CD4-positive, alpha-beta T cell treated with Interleukin-12 subunit alpha and Interleukin-12 subunit beta, for 1 hour (primary cell): ENCODE data around the gene SMU1.

Source experiments
- DNase-seq: peaks from one replicate; pipeline ENCODE4 v3.0.0-alpha.2; 2020

Gene SMU1

DNA sequence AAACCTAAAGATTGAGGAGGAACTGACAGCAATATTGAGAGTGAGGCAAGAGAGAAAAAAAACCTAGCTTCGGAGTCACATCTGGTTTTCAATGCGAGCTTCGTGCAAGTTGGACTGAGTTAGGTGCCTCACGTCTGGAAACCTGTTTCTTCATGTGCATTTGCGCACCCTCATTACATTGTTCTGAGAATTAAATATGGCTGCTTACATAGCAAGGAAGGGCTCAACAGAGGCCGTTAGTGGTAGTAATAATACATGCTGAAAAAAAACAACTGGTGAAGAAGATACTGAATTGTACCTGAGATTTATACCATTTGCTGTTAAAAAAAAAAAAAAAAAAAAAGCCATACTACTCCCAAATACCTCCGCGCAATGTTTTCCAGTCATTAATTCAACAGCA is 32.8 kb downstream of the SMU1 start:
- DNase-seq, result no peak

DNA sequence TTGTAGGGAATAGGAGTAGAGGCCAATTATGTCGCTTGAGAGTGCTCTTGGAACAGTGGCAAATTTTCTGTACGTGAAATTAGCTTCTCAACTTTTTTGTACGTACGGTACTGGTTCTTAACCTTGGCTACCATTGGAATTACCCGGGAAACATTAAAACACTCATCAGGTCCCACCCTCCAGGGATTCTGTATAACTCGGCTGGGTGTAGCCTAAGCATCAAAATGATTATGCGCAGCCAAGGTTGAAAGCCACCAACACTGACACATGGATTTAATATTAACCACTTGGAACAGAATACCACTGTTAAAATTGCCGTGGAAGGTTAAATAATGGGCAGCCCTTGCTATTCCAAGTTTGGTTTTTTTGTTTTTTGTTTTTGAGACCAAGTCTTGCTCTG is 34.0 kb downstream of the SMU1 start:
- no peak for DNase-seq

DNA sequence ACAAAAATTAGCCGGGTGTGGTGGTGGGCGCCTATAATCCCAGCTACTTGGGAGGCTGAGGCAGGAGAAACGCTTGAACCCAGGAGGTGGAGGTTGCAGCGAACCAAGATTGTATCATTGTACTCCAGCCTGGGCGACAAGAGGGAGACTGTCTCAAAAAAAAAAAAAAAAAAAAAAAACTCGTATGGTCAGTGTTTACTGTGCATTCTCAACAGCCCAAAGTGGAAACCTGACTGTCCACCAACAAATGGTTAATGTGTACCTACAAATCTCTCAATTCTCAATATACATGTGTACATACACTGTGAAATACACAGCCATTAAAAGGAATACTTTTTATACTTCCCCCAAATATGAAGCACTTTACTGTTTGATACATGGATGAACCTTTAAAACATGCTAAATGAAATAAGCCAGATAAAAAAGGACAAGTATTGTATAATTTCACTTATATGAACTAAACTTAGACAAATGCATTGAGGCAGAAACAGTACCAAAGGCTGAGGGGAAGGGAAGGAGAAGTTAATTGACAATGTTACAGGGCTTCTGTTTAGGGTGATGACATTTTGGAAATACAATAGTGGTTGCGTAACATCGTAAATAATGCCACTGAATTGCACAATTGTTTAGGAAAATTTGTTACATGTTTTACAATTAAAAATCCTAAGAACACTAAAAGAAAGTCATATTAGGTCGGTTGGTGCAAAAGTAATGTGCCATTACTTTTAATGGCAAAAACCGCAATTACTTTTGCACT is 34.9 kb downstream of the SMU1 start:
- no peak for DNase-seq

DNA sequence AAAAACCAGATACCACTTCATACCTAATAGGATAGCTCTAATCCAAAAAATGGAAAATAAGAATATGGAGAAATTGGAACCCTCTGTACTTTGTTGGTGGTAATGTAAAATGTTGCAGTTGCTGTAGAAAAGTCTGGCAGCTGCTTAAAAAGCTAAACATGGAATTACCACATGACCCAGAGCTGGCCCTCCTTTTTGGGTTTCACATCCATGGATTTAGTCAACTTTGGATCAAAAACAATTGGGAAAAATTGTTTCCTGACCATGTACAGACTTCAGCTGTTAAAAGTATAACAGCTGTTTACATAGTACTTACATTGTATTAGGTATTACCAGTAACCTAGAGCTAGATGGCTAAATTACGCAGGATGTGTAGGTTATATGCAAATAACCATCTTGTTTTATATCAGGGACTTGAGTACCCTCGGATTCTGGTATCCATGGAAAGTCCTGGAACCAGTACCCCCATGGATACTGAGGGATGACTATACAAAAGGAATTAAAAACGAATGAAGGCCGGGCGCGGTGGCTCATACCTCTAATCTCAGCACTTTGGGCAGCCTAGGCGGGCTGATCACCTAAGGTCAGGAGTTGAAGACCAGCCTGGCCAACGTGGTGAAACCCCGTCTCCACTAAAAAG is 35.6 kb downstream of the SMU1 start:
- DNase-seq, result no peak

DNA sequence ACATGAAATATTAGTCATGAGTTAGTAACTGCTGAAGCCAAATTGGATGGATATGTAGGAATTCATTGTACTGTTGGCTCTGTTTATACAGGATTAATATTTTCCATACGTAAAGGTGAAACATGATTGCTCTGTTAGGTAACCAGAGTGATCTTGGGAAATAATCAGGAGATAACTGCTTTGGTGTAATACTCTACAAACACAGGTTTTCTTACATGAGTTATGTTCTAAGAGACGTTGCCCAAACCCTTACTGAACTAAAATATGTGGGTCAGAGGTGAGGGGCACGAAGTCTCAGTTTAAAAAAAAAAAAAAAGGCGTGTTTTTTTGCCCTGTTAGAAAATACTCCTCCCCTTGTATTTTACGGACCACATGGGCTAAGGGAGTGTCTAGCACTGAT is 43.6 kb downstream of the SMU1 start:
- DNase-seq, result no peak

DNA sequence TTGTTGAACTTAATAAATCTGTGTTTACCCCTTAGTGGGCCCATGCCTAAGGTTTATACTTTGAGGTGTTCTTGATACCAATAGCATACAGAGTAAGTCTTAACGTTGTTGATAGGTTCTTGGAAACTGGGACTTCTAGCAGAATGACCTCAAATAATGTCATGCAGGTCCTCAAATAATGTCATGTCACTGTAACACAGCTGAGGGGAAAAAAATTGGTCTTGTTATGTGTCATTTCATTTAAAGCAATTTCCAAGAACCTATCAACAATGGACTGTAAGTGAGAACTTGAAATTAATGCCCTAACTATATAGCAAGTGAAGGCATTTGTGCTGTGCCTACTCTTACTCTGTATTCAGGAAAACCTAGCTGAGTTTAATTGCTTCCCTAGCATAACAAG is 44.2 kb downstream of the SMU1 start:
- no peak for DNase-seq

DNA sequence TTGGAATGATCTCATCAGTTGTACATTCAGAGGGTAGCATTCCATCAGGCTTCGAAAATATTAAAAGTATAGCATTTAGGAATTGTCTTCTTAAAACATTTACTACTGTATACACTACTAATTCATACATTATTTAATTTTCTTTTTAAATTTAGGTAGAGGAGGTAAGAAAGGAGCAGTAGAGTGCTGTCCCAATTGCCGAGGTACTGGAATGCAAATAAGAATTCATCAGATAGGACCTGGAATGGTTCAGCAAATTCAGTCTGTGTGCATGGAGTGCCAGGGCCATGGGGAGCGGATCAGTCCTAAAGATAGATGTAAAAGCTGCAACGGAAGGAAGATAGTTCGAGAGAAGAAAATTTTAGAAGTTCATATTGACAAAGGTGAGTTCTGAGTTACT is 46.2 kb downstream of the SMU1 start:
- no peak for DNase-seq

DNA sequence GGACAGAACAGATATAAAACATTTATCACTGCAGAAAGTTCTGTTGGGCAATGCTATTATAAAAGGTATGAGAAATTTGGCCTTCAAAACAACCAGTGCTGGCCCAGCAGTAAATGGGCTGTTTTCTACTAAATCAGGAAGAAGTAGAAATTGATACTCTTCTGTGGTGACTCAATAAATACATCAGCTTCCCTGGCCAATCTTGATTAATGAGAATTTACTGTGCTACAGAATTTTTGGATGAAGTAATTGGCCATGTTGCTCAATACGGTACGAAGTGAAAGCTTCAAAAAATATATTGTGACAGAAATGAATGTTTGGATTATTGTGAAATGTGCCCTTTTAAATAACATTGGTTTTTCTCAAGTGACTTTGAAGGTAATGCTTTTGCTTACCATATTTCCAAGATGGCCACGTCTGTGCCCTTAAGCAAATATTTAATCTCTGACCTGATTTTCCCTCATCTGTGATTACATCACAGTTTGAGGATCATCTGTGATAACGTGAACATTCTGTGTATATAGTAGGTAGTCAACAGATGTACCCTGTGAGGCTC is 47.2 kb downstream of the SMU1 start:
- DNase-seq, result no peak

DNA sequence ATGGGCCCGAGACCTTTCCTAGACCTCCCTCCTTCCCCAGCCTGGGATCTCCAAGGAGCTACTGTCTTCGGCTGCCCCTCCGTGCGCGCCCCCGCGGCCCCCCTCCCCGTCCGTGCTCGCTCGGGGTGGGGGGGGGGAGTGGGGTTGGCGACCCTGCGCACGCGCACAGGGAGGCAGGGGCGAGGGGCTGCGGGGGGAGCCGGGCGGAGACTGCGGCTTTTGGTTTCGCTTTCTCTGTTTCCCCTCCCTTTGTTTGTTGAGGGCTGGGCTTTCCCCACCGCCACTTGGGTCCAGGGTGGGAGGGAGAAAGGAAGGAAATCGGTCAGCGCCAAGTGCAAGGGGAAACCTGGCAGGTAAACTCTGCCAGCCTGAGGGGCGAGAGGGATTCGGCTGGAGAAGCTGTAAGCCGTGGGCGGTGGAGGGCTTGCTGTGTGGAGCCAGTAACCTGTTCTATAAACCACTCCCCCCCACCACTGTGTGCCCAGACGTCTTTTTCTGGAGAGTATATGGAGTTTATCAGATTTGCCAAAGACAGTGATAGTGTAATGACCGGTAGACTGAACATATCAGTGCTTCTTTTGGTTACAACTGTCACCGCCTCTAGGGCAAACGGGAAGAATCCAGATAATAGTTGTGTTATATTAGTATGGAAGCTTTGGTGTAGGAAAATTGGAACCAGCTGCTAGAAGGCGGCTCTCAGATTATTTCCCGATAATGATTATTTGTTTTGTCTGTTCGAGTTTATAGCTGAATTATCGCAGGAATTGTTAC is 50.7 kb downstream of the SMU1 start:
- DNase-seq, result peak; percentile 90

DNA sequence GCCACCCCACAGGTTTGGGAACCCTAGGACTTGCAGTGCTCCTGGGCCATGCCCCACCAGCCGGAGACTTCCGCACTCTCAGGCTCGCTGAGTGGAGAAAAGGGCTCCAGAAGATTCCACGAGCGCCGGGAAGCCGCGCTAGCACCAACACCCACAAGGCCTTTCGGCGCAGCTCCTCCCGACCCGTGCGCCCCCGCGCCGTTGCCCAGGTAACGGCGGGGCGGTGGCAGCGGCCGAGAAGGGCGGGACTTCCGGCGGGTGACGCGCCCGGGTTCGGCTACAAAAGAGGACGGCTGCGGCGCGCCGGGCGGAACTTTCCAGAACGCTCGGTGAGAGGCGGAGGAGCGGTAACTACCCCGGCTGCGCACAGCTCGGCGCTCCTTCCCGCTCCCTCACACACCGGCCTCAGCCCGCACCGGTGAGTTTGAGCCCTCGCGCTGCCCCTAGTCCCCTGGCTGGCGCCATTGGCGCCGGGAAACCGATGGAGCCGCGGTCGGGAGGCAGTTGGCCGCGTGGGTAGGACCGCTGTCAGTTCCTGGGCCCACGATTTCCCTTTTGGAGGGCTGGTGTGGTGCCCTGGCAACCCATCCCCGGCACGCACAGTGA is 51.4 kb downstream of the SMU1 start, which contains the start of gene DNAJA1:
TSS of gene DNAJA1 (plus strand) at position 308 of the 606 bp plus-strand sequence. CDS start 1,212 bp downstream, outside the sequence.
- peak; percentile 97 for DNase-seq

DNA sequence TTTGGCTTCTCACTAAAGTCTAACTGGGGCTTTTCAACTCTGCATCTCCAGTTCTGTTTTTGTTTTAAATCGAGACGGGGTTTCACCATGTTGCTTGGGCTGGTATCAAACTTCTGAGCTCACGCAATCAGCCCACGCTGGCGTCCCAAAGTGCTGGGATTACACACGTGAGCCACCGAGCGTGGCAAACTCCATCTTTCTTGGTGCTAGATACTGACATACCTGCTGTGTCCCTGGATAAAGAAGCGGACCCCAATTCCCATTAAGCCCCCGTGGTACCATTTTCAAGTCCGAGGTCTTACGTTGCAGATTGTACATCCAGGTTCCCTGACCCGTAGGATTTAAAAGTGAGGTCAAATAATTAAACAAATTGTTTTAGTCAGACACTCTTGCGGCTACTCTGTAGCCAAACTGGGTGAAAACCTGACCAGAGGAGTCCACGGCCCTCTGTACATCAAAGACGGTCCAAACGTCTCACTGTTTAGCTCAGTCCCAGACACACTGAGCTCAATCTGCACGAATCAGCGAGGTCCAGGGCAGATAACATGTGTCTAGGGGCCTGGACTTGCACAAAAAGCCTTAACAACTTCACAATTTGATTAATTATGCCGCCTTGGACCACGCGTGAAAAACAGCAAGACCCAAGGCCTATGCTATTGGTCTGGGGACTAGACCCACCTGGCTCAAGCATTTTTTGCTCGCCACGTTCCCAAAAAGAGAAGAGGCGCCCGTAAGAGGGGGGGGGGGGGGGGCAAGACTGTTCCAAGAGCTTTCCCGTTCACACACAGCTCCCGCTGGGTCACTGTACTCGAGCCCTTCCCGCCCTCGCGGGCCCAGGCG is 52.1 kb downstream of the SMU1 start:
- DNase-seq, result no peak

DNA sequence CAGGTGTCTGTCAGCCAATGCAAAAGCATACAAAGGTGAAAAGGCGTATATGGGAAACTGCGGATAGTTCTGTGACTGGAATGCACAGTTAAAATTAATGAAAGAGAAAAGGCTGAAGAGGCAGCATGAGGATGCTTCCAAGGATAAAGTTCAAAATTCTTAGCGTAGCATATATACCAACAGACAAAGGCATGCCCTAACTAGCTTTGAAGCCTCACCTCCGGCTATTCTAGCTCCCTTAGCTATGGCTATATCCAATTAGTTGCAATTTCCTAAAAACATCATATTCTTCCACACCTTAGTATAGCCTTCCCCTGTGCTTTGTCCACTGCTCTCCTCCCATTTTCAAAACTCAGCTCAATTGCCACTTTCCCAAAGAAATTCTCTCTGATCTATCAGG is 52.8 kb downstream of the SMU1 start:
- no peak for DNase-seq

DNA sequence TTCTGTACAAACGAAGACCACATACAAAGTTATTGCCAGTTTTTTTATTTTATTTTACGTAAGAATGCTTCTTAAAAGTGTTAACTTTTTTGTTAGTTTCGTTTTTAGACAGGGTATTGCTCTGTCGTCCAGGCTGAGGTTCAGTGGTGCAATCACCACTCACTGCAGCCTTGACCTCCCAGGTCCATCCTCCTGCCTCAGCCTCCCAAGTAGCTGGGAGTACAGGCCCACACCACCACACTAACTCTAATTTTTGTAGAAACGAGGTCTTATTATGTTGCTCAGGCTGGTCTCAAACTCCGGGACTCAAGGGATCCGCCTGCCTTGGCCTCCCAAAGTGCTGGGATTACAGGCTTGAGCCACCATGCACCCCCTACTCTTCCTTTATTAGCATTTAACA is 53.7 kb downstream of the SMU1 start:
- DNase-seq, result no peak

DNA sequence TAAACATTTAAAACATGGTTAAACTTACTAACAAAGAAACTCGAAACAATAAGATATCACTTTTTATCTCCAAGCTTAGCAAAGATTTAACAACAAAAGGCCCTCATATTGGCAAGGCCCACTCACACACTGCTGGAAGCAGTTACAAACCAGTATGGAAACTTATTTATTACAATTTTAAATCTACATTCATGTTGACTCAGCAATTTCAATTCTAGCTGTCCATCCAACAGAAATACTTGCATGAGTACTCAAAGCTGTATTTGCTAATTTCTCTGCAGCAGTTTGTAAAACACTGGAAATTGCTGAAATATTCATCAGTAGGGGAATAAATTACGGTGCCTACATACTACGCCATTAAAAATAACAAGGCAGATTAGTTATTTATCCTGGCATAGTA is 54.2 kb downstream of the SMU1 start:
- DNase-seq, result no peak

DNA sequence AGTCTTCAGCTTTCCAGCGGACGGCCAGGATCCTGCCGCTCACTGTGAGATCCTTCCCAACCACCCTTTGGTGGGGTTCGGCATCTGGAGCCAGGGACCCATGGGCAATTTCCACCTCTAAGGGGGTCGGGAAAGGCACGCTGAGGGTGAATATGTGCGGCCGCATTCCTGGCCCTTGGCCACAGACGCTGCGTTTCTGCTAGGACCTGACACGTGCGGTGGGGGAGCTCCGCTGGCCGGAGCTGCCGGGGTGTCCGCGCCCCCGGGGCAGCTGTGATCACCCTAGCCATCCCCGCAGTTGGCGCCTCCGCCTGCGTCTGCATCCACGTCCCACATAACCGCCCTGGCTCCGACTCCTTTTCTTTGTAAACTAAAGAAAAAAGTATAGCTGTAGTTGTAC is 56.7 kb downstream of the SMU1 start:
- no peak for DNase-seq

DNA sequence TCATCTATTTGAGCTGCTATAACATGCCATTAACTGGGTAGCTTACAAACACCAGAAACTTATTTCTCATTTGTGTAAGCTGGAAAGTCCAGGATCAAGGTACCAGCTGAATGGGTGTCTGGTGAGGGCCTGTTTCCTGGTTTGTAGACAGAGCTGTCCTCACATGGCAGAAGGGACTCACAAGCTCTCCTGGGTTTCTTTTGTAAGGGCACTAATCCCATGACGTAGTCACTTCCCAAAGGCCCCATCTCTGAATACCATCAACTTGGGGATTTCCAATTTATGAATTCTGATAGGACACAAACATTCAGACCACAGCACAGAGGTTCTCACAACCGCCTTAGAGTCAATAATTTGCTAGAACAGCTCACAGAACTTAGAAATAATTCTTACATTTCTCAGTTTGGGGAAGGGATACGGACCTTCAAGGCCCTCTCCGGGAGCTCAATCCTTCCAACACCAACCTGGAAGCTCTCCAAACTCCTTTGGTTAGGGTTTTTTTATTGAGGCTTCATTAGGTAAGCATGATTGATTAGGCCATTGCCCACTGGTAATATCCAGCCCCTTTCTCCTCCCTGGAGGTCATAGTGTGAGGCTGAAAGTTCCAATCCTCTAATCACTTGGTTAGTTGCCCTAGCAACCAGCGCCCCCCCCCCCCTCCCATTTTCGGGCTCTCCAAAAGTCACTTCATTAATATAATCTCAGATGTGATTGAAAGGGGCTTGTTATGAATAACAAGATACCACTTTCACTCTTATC is 59.0 kb downstream of the SMU1 start:
- DNase-seq, result no peak

DNA sequence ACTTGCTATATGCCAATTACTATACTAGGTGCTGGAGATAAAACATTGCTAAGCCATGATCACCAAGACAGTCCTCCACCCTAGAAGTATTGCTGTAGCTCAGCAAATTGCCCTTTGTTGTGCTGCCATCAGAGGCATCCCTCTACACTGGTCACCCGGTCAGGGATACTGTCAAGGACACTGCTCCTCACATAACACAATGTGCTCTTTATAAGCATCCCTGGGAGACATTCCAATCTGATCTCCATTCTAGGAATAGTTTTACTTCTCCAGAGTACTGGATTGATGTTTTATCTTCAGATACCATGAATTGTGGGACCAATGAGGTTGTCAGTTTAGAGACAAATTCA is 61.8 kb downstream of the SMU1 start:
- no peak for DNase-seq

DNA sequence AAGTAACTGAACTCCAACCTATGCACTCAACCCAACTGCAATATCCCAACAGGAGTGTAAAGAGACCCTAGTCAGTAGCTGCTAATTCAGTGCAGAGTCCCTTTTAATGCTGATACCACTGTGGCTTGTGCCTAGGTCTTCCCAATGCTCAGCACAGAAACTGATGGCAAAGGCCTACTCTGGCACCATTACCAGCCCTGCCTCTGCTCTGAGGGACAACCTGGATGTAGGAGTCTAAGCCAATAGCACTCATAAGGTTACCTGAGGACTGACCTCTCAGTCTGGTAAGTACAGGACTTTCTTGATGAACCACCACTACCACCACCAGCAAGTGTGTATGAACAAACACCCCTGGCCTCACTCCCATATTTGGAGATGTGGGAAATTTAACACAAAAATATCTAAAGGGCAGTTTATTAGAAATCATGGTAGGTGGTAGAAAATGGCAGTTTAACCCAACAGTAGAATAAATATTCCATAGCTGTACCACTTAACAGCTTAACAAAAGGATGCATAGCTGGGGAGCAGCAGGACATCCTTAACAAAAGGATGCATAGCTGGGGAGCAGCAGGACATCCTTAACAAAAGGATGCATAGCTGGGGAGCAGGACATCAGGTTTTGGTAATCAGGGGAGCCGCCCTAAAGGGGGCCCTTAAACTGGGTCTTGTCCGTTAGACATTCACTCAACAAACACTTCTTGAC is 62.4 kb downstream of the SMU1 start:
- no peak for DNase-seq

DNA sequence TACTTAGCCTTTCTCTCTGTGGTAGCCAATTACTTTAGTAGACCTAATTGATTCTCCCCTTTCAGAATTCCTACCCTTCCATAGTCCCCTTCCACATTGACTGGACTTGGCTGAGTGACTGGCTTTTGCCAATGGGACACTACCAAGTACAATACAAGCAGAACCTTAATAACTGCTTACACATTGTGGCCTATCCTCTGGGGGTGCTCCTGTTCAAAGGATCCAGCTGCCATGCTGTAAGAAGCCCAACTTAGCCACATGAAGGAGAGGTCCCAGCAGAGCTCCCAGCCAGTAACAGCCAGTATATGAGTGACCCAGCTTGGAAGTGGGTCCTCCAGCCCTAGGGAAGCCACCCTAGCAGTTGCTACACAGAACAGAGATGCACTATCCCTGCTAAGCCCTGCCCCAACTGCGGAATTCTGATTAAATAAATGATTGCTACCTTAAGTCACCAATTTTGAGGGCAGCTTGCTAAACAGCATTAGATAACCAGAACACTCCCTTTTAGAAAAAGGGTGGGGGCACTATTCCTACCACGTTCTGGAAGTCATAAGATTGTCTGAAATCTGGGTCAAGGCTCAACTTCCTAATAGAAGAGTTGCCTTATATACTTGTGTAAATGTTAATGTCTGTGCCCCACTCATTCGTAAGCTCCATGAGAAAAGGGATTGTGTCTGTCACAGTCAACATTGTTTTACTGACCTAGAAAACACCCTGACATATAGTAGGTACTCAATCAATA is 64.0 kb downstream of the SMU1 start:
- DNase-seq, result no peak

DNA sequence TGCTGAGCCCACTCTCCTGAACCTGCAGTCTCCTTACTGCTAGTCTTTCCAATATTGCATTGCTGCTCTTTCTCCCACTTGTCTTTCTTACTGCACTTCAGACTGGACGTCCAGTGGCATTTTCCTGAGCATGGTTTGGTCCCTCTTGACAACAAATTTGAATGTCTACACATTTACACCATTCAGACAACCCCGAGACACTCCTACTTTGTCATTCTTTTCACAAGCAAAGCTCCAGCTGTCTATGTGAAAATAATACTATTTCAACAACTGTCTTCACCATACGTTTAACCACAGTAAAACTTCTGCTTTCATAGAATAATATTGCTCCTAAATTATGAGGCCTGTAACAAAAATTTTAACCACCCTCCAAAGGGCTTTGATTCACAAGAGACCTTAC is 64.6 kb downstream of the SMU1 start:
- DNase-seq, result no peak
